ENCODE data around the gene EBF4.

The EBF4 gene

DNA sequence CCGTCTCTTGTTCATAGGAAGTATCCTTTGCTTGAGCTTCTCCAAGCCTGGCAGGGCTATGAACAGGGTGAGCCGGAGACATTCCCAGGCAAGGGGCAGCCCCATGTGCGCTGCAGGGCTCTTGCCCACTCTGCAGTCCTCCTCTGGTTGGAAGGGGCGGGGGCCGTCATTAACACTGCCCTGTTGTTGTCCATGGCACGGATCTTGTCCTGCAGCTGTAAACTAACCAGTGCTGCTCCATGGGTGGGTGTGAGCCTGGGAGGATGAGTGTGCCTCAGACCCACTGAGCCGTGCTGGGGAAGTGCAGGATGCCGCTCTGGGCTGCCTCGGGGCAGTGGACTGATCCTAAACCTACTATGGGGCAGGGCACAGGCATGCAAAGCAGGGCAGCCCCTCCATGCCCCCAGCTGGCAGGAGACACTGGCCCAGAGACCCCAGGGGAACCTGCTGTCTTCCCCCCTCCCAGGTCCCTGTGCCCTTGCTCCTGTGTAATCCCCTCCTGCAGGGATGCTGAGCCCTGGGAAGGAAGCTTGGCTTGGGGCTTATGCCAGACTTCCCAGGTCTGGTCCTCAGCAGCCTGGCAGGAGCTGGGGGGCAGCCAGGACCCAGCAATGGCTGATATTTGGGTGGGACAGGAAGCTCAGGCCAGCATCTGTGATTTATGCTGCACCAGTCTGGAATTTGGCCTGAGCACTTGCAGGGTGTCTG is 8.5 kb downstream of the EBF4 start:
- no peak for DNase-seq (ENCODE audit: low read depth)

DNA sequence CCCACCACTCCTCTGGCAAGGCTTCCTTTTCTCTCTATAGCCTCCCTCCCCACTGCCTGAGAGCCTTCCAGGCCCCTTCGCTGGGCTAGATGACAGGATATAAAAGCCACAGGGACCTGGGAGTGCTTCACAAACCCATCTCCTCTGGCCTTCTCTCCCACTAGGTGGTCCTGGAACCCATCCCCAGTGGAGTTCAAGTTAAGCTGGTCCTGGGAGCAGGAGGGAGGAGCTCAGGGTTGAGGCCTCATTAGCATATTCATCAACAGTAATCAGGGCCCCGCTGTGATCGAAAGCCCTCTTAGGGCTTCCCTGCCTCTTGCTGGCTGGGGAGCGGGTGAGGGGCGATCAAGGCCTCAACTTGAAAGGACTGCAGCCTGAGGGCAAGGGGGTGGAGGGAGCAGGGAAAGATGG is 9.1 kb downstream of the EBF4 start:
- DNase-seq (ENCODE audit: low read depth): no peak

DNA sequence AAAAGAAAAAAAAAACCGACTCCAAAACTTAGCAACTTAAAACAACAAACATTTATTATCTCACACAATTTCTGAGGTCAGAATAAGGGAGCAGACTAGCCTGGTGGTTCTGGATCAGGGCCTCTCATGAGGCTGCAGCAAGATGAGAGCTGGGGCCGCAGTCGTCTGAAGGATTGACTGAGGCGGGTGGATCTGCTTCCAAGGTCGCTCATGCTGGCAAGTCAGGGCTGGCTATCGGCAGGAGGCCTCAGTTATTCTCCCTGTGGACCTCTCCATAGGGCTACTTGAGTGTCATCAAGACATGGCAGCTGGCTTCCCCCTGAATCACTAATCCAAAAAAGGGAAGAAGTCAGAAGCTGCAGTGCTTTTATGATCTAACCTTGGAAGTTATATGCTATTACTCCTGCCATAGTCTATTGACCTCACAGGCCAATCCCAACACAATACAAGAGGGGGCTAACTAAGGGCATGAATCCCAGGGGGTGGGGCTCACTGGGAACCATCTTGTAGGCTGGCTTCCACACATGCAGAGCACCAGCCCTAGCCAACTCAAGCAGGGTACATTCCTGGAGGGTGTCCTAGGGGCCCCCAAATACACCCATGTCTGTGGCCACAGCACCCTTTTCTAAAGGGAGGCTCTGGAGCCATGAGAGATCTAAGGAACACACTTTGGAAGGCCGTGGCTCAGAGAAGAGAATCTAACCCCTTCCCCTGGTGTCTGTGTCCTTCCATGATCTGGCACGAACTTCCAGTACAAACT is 11.3 kb downstream of the EBF4 start:
- DNase-seq (ENCODE audit: low read depth): no peak

DNA sequence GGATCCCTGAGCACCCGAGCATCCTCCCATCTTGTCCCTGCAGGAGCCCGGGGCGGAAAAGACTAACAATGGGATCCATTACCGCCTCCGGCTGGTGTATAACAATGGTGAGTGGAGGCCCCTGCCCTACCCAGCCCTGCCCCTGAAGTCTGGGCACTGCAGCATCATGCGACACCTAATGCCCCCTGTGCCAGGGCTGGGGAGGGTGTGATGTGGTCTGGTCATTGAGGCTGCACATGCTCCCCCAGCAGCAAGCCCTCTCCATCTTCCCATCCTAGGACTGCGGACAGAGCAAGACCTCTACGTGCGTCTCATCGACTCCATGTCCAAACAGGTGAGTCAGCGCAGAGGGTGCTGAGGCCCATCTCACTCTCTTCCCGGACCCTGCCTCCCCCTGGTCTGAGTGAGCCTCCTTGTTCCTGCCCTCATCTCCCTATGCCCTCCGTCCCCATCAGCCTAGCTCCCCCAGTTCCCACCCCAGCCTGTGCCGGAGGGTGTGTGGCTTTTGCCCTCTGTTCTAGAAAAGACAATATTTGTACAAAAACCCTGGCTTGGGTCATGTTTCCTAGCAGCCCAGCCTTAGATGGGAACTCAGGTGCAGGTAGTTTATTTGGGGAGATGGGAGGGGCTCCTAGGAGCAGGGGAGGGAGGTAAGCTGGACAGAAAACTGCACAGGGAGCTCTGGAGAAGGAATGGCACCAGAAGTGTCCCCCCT is 13.5 kb downstream of the EBF4 start:
- DNase-seq (ENCODE audit: low read depth): no peak

DNA sequence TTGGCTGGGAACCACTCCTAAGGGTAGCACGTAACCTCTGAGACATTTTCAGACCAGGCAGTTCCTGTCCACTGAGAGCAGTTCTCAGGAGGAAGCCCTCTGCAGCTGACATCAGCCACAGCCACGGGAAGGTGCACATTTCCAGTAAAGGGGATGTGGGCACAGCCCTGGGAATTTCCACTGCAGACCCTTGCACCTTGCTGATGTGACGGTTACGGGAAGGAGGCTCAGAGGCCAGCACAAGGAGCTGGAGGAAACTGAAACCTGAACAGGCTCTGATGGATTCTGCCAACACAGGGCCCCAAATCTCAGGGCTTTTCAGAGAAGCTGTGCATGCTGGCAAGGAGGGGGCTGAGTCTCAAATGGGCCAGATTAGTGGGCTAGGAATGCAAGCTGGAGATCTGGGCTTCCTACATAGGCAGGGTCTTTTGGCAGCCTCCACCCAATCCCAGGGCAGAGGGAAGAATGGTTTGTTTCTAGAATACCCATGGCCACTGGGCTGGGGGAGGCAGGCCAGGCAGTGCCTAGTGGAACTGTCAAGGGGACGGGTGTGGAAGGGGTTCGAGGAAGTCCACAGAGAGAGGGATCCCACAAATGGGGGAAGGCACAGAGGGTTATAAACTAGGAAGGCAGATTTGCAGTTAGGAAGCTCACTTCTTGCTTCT is 14.2 kb downstream of the EBF4 start:
- no peak for DNase-seq (ENCODE audit: low read depth)

DNA sequence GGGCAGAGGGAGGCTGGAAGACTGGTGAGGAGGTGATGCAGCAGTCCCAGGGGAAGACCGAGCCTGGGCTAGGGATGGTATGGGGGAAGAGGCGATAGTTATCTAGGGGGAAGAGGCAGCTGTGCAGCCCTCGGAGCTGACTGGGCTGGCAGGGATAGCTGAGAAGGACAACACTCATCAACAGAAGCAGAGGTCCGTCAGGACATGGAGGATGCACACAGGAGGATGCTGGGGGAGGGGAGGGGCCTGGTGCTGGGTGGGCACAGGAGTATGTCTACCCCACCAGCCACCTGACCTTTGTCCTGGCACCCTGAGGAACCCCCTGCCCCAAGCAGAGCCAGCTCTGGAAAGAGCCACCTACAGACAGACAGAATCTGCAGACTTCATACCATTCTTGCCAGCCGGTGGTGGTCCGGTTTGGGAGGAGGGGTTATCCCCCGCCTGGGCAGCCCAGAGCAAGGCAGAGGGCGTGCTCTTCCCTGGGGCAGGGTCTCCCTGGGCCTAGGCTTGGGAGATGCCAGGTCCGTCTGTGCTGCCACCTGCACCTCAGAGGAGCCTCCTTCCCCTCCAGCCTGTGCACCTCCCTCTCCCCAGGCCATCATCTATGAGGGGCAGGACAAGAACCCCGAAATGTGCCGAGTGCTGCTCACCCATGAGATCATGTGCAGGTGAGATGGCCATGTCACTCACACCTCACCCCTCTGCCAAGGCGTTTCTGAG is 14.9 kb downstream of the EBF4 start:
- DNase-seq (ENCODE audit: low read depth): no peak

DNA sequence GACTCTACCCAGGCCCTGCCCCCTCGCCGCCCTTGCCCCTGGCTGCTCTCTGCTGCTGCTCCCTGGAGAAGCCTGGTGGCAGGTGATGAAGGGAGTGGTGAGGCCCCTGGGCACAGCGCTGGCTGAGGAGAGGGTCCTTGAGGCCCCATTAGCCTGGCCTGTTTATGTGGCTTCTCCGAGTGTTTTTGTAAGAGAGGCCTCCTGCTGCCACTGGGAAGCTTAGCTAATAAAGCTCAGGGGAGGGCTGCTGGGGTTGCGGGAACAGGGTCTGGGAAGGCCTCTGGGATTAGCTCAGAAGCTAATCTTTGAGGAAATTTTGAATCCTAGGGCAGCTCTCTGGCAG is 15.5 kb downstream of the EBF4 start:
- DNase-seq (ENCODE audit: low read depth): no peak

DNA sequence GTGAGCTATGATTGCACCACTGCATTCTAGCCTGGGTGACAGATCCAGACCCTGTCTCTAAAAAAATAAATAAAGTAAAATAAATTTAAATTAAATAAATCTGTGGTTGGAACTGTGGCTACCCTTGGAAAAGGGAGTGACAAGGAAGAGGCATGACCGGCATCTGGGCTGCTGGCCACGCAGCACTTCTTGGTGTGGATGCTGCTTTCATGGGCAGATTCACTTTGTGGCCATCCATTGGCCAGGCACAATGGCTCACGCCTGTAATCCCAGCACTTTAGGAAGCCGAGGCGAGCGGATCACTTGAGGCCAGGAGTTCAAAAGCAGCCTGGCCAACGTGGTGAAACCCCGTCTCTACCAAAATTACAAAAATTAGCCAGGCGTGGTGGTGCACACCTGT is 16.1 kb downstream of the EBF4 start:
- DNase-seq (ENCODE audit: low read depth): no peak

DNA sequence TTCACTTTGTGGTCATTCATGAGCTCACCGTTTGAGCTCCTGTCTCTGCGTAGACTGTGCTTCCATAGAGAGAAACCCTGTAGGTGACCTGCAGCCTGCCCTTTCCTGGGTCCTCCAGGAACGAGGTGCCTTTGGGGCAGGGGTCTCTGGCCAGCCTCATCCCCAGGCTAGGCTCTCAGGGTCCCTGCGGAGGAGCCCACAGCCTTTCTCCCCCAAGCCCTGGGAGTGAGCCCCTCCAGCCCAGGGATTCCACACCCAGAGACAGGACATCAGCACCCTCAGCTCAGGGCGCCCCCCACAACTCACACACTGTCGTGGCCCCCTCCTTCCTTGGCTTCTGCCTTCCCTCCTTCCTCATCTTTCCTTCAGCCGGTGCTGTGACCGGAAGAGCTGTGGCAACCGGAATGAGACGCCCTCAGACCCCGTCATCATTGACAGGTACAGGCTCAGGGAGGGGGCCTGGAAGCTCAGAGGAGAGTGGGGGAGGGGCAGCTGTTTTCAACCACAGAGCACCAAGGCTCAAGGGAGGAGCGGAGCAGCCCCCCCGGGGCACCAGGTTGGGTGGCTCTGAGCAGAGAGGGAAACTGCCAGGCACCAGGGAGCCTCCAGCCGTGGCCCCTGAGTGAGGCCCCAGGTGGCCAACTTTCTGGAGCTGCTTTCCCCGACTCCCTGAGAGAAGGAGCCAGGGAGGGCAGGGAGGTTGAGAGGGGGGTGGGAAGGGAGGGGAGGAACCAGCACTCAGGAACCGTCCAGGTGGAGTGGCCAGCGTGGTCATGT is 16.8 kb downstream of the EBF4 start:
- DNase-seq (ENCODE audit: low read depth): no peak

DNA sequence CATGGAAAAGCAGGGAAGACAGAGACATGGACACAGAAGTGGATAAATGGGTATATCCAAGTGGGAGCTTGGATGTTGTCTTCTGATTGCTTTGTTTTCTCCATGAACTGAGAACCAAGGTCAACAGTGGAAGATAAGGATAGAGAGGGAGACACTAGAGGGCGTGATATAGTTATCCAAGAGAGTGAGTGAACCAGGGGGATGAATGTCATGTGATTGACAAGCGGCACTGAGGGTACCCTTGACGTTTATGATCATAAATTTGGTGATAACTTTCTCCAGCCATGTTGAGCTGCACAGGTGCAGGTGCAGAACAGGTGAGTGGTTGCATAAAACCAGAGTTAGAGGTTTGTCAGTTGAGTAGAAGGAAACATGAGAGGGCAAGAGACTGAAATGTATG is 20.7 kb downstream of the EBF4 start:
- DNase-seq (ENCODE audit: low read depth): no peak

DNA sequence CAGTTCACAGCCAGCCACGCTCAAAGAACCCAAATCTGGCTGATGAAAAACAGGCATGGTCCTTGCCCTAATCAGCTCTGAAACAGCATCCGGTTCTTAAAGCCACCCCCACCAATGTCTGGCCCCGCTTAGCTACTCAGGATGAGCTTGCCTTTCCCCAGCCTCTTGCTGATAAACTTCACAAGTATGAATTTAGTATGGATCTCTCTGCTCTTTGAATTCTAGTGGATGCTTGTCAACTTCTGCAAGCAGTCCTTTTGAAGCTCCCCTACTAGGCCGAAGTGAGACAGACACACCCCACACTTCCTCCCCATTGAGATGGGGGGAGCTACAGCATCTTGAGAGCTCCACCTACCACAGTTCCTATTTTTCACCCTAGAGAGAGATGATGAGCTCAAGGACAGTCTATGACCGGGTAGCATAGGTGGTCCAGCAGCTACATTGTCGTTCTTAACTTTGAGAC is 36.7 kb downstream of the EBF4 start:
- DNase-seq (ENCODE audit: low read depth): no peak

DNA sequence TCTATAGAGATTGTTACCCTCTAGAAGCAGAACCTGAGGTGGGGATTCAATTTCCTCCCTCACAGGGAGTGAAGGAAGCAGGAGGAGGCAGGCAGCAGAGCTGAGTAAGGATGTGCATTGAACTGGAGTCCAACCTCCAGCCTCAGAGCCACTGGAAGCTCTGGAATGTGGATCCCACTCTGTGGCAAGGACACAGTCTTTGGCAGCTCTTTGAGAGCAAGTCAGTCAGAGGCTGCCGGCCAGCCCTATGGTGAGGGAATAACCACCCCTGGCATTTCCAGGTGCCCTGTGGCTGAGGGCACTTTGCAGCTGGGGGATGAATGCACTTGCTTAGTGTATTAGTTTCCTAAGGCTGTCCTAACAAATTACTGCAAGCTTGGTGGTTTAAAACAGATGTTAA is 37.2 kb downstream of the EBF4 start:
- DNase-seq (ENCODE audit: low read depth): no peak

DNA sequence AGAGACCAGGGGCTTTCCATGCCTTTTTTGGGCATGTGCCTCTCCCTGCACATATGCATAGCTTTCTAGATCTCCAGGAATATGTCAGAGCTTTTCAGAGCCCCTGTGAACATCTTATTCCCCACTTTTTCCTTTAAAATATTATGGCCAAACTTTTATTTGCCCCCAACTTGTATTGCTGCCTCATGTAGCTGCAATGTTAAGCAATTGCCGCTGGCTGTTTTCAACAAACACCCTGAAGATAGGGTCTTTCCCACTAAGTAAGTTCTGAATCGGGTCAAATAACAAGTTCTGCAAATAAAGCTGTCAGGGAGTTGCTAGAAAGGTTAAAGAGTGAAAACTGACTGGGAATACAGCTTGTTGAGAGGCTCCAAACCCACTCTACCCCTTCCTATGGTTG is 42.3 kb downstream of the EBF4 start:
- DNase-seq (ENCODE audit: low read depth): no peak

DNA sequence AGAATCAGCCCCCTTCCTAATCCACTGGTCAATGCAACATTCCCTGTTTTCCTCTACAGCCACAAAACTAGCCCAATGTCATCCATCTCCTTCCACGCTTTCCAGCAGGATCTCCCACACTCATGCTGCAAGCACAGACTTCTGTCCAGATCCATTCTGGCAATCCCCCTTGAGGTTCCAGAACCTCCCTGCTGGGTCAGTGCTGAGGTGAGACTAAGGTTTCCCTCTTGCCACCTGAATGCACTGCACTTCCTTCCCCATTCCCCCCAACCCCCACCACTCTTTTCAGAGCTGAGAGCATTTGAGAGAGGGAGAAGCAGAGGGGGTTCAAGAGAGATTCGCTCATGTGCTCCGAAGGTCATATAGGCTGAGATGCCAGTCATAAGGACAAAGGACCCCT is 43.9 kb downstream of the EBF4 start:
- DNase-seq (ENCODE audit: low read depth): no peak

DNA sequence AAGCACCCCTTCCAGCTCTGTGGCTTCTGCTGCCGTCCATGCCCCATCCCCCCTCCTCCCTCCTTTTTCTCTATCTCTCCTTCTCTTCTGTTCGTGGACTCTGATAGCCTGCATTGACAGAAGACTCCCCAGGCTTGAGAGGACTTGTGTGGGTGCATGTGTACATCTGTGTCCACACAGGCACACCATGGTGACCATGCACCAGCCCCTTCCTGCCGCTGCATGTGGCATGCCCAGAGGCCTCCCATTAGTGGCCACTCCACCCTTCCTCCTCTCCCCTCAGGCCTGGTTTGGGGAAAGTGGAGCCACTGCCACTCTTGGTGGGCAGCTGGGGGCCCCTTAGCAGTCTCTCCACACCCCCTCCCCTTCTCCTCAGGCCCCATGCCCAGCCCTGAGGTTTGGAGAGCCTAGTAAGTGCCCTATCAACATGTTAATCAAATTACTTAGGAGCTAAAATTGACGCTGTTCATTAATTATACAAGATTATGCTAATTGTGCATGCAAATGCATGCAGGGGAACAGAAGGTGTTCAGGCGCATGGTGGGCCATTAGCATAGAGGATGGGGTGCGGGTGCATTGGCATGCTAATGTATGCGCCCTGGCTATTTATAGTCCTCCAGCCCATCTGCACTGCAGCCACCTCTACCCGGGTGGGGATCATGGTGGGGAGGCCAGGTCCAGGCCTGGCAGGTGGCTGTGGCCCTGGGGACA is 45.9 kb downstream of the EBF4 start:
- DNase-seq (ENCODE audit: low read depth): no peak

DNA sequence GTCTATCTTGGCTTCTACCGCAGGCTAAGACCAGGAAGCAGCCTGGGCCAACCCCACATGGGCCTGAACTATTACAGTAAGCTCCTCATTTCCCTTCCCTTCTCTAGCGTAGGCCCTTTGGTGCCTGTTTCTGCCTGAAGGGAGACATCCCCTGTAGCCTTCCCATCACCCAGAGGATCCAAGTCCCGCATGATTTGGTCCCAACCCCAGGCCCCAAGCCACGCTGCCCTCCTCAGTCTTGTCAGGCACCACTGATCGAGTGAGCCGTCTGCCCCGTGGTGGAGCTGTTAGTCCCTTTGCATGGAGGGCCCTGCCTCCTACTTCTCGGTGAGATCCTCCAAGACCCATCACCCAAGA is 46.4 kb downstream of the EBF4 start:
- DNase-seq (ENCODE audit: low read depth): no peak

DNA sequence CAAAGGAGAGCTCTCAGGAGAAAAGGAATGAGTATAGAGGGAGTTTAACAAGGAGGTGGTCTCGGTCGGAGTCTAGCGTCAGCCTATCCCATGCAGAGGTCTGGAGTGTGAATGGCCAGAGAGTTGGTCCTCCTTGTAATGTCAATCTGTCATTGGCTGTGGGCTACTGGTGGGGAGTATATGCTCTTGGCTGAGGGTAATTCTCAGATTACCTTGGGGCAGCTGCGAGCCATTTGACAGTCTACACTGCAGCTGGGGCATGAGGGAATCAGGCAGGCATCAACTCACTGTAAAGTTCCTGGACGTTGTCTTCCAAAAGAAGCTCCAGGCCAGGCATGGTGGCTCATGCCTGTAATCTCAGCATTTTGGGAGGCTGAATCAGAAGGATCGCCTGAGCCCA is 48.1 kb downstream of the EBF4 start:
- DNase-seq (ENCODE audit: low read depth): no peak

DNA sequence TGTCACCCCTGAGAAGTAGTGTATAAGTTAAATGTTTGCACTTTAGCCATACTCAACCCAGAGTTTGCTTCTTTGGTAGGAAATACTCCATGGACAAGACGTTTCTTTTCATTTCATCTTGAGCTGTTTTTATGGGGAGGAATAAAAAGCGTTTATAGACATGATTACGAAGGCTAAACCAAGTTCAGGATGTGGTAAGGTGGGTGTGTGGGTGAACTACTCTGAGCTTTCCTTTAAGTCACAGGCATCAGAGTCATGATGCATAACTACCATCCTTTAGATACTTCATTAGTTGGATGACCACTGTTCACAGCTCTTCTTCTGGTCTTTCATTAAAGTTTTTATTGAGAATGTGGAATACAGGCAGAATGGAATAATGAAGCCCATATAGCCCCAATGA is 48.9 kb downstream of the EBF4 start:
- no peak for DNase-seq (ENCODE audit: low read depth)

DNA sequence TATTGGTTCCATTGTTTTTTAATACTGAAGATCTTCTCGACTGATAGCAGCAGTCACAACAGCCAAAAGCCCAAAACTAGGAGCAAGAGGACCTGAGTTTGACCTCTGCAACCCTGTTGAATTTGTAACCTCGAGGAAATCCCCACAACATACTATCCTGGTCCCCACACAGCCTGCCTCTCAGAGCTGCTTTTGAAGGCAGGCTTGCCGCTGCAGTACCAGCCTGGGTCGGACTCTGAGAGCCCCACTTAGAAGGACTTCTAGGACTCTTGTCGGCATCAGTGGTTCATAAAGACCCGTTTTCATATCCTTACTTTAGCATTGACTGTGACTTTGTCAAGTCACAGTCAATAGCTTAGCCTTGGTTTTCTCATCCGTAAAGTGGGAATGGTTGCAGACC is 49.3 kb downstream of the EBF4 start:
- no peak for DNase-seq (ENCODE audit: low read depth)

DNA sequence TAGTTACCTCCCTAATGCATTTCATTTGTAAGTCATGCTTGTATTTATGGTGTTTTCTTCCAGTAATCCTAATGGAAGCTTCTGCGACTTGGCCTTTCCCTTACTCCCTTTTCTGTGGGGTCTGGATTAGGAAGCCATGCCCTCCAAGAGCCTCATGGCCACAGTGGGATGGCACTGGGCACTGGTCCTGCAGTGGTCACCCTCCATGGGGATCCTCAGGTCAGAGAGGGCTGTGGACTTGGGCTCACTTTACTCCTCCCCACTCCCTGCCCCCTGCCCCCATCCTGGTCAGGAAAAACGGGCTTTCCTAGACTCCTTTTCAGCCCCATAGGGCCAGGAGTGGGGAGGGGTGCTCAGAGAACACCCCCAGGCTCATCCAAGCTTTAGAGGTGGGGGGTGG is 49.9 kb downstream of the EBF4 start:
- DNase-seq (ENCODE audit: low read depth): no peak

Data from activated T-cell treated with anti-CD3 and anti-CD28 coated beads for 1 hour (primary cell).